ENCODE results near the gene SUPT3H. TPM values are rescaled to one million over a fixed set of nuclear protein-coding genes. Genes with fewer than 3 reads are reported as not detected.

Gene SUPT3H
- total and polyA plus RNA-seq, 4 experiments from 2014 or later, result 11.8 to 13.6 (median 12.6) TPM

DNA sequence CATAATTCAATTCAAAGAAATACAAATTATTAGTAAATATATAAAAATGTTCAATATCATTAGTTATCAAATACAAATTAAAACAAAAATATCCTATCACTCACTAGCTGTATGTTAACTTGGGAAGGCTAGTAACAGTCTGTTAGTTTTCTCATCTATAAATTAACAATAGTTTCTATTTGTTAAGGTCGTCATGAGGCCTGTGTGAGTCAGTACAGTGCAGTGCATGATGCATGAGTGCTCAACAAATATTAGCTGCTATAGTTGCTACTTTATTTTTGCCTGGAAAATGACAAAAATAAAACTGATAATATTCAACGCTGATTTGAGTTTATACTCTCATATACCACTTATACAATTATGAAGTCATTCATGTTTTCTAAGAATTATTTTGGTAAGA is 451.2 kb downstream of the SUPT3H start:
- H3K4me3 ChIP-seq (ENCODE audit: low read length in 2 of 2), result no peak overlapping the region
- Mint-ChIP-seq H3K4me3 (no peak overlapping the region), H3K4me1 (peaks cover 37 to 54% (median 46%) of the 10 kb centered on the region in 4 donors), H3K27ac (peak overlapping the region in 3 of 7 donors; percentile 46 to 54 (median 47)), H3K36me3 (peaks cover 9 to 16% of the 10 kb centered on the region in 2 donors), H3K27me3 (no peaks in the 10 kb centered on the region), H3K9me3 (peaks cover 0 to 5% (median 0%) of the 10 kb centered on the region in 8 donors)
- POLR2A ChIA-PET (ENCODE audit: partially characterized antibody), result interaction anchor here (2.0 kb wide), 1 partner anchor 10 kb away, joined by 6 read pairs; no protein-coding TSS in a partner anchor
- CTCF ChIA-PET (ENCODE audit: partially characterized antibody), result no interaction called here
- H3K27me3 ChIP-seq (ENCODE audit: insufficient read depth, low read length), result no peaks in the 10 kb centered on the region
- peaks cover 69% of the 10 kb centered on the region for H3K4me1 ChIP-seq (ENCODE audit: insufficient read depth, low read length)
- peak overlapping the region; percentile 13 for H3K27ac ChIP-seq (ENCODE audit: low read depth, low read length)
- H3K36me3 ChIP-seq (ENCODE audit: insufficient read depth, low read length), result no peaks in the 10 kb centered on the region
- H3K9me3 ChIP-seq (ENCODE audit: control insufficient read depth in 1 of 2, low read length in 2 of 2), result no peaks in the 10 kb centered on the region
- intact Hi-C loops (cut with micrococcal nuclease), result no loop called here
- no peak for DNase-seq

DNA sequence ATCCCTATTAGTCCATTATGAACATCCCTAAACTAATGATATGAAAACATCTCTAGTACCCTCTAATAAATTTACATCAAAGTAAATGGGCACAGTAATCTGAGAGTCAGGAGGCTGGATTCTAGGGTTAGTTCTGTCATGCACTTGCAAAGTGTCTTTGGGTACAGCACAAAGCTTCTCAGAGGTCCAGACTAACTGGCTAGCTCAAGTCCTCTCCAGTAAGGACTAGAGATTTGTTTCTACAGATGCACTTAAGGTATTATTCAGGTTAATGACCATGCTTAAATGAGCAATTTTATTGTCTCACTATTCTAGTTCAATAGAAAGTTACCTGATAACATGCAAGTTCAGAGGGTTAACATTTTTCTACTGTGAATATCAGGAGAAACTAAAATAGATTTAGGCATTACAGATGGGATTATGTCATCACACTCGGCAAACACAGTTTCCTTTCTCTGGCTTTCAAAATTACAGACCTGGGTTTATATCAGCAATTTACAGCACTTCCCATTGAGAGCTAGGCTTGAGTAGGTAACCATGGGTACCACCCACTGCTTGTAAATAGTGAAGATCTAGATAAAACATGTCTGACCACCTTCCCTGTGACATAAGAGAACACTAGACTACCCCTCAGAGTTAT is 452.5 kb downstream of the SUPT3H start:
- H3K4me1 ChIP-seq (ENCODE audit: insufficient read depth, low read length), result peaks cover 69% of the 10 kb centered on the region
- POLR2A ChIA-PET (ENCODE audit: partially characterized antibody), result interaction anchor here (0.5 to 1.2 kb wide), 3 partner anchors 52 to 497 kb away, joined by 3 read pairs; partner anchors contain the start of gene SUPT3H
- no peaks in the 10 kb centered on the region for H3K27me3 Mint-ChIP-seq
- intact Hi-C loops (cut with micrococcal nuclease), result loop anchor here (2.0 kb wide), 1 partner anchor 496 kb away; no protein-coding TSS in a partner anchor
- peak overlapping the region; percentile 8 to 64 (median 48) for H3K4me3 Mint-ChIP-seq
- H3K9me3 ChIP-seq (ENCODE audit: control insufficient read depth in 1 of 2, low read length in 2 of 2), result no peaks in the 10 kb centered on the region
- H3K4me3 ChIP-seq (ENCODE audit: low read length in 2 of 2), result no peak overlapping the region
- H3K9me3 Mint-ChIP-seq, result peaks cover 0 to 5% (median under 1%) of the 10 kb centered on the region in 8 donors
- no peaks in the 10 kb centered on the region for H3K27me3 ChIP-seq (ENCODE audit: insufficient read depth, low read length)
- H3K27ac Mint-ChIP-seq, result peak overlapping the region; percentile 83 to 95 (median 87)
- no peaks in the 10 kb centered on the region for H3K36me3 ChIP-seq (ENCODE audit: insufficient read depth, low read length)
- peak overlapping the region; percentile 72 for H3K27ac ChIP-seq (ENCODE audit: low read depth, low read length)
- peak; percentile 72 to 87 (median 82) for DNase-seq
- CTCF ChIA-PET (ENCODE audit: partially characterized antibody), result no interaction called here
- peaks cover 12 to 13% of the 10 kb centered on the region in 2 donors for H3K36me3 Mint-ChIP-seq
- peaks cover 37 to 53% (median 45%) of the 10 kb centered on the region in 4 donors for H3K4me1 Mint-ChIP-seq

DNA sequence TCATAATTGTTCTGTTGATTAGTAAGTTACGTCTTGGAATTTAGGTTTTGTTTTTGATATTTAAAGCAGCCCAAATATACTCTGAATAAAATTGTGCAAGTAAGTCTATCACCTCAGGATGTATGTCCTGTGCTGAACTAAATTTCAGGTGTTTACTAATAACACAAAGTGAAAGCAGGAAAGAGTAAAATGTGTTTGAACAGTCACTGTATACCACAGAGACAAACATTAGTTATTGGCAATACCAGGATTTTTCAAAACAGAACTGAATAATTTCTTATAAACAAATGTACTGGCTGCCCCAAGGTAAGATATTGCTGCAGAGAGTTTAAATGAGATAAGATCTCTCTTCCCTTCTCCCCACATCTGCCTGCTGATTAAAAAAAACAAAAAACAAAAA is 454.3 kb downstream of the SUPT3H start:
- peaks cover 38 to 63% (median 48%) of the 10 kb centered on the region in 4 donors for H3K4me1 Mint-ChIP-seq
- Histone ChIP-seq H3K4me1 (ENCODE audit: insufficient read depth, low read length) (peaks cover 60% of the 10 kb centered on the region), H3K9me3 (ENCODE audit: control insufficient read depth in 1 of 2, low read length in 2 of 2) (no peaks in the 10 kb centered on the region), H3K27ac (ENCODE audit: low read depth, low read length) (peak overlapping the region; percentile 72), H3K36me3 (ENCODE audit: insufficient read depth, low read length) (no peaks in the 10 kb centered on the region), H3K27me3 (ENCODE audit: insufficient read depth, low read length) (no peaks in the 10 kb centered on the region), H3K4me3 (ENCODE audit: low read length in 2 of 2) (no peak overlapping the region)
- POLR2A ChIA-PET (ENCODE audit: partially characterized antibody), result no interaction called here
- CTCF ChIA-PET (ENCODE audit: partially characterized antibody), result no interaction called here
- peak overlapping the region; percentile 79 to 93 (median 89) for H3K27ac Mint-ChIP-seq
- H3K27me3 Mint-ChIP-seq, result no peaks in the 10 kb centered on the region
- H3K4me3 Mint-ChIP-seq, result peak overlapping the region; percentile 28 to 83 (median 62)
- H3K36me3 Mint-ChIP-seq, result peaks cover 9 to 11% of the 10 kb centered on the region in 2 donors
- intact Hi-C loops (cut with micrococcal nuclease), result no loop called here
- DNase-seq, result peak in 2 of 5 donors; percentile 28 to 32
- H3K9me3 Mint-ChIP-seq, result peaks cover 0 to 4% (median under 1%) of the 10 kb centered on the region in 8 donors

DNA sequence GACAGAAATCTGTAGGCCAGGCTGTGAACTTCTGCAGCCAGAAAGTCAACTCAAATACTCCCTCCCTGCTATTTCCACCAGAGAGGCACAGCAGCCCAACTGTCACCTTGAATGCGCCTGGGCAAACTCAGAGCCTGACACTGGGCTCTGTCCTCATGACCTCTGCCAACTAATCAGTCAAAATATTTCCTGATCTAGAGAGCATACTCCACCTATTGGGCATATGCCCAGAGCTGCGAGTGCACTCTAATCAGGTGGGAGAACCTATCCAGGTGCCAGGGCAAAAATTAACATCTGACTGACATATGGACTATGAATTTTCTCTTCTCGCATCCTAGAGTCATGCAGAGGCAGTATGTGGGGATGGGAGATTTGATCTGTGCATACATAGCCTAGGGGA is 455.9 kb downstream of the SUPT3H start:
- peaks cover 5 to 6% of the 10 kb centered on the region in 2 donors for H3K36me3 Mint-ChIP-seq
- intact Hi-C loops (cut with micrococcal nuclease), result no loop called here
- Histone ChIP-seq H3K9me3 (ENCODE audit: control insufficient read depth in 1 of 2, low read length in 2 of 2) (no peaks in the 10 kb centered on the region), H3K4me3 (ENCODE audit: low read length in 2 of 2) (peak overlapping the region in 1 of 2 donors; percentile 4), H3K4me1 (ENCODE audit: insufficient read depth, low read length) (peaks cover 54% of the 10 kb centered on the region), H3K27me3 (ENCODE audit: insufficient read depth, low read length) (no peaks in the 10 kb centered on the region), H3K36me3 (ENCODE audit: insufficient read depth, low read length) (no peaks in the 10 kb centered on the region), H3K27ac (ENCODE audit: low read depth, low read length) (peak overlapping the region; percentile 33)
- ChIA-PET CTCF (ENCODE audit: partially characterized antibody) (no interaction called here), POLR2A (ENCODE audit: partially characterized antibody) (interaction anchor here (1.4 kb wide), 1 partner anchor 11 kb away, joined by 3 read pairs; no protein-coding TSS in a partner anchor)
- DNase-seq, result no peak
- H3K27ac Mint-ChIP-seq, result peak overlapping the region; percentile 68 to 93 (median 85)
- H3K9me3 Mint-ChIP-seq, result peaks cover 0 to 2% (median 0%) of the 10 kb centered on the region in 8 donors
- H3K4me3 Mint-ChIP-seq, result peak overlapping the region in 7 of 8 donors; percentile 39 to 86 (median 69)
- H3K4me1 Mint-ChIP-seq, result peaks cover 34 to 66% (median 44%) of the 10 kb centered on the region in 4 donors
- no peaks in the 10 kb centered on the region for H3K27me3 Mint-ChIP-seq

DNA sequence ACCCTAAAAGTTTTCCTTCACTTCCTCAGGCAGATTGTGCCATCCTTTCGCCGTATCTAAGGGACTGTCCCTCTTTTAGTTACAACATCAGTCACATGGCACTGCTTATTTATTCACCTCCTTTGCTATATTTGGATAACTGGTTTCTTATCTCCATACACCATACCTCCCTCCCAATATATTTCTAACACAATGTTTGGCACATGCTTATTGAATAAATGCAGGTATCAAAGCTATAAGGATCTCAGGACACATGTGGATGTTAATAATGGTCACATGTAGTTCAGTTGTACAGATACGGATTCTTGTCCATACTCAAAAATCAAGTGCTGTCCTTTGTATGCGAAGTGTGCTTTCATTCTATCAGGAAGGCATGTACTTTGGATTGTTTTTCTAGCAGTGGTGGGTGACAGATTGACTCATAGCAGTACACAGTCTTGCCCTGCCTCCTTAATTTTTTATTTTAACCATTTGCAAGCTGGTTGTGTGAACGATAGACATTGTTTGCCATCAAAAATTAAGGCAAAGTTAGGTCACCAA is 456.7 kb downstream of the SUPT3H start:
- Histone ChIP-seq H3K4me3 (ENCODE audit: low read length in 2 of 2) (no peak overlapping the region), H3K9me3 (ENCODE audit: control insufficient read depth in 1 of 2, low read length in 2 of 2) (no peaks in the 10 kb centered on the region), H3K27ac (ENCODE audit: low read depth, low read length) (peak overlapping the region; percentile 33), H3K27me3 (ENCODE audit: insufficient read depth, low read length) (no peaks in the 10 kb centered on the region), H3K4me1 (ENCODE audit: insufficient read depth, low read length) (peaks cover 54% of the 10 kb centered on the region), H3K36me3 (ENCODE audit: insufficient read depth, low read length) (no peaks in the 10 kb centered on the region)
- peak overlapping the region; percentile 43 to 93 (median 81) for H3K27ac Mint-ChIP-seq
- H3K4me1 Mint-ChIP-seq, result peaks cover 34 to 66% (median 44%) of the 10 kb centered on the region in 4 donors
- peak overlapping the region in 4 of 8 donors; percentile 43 to 86 (median 72) for H3K4me3 Mint-ChIP-seq
- ChIA-PET CTCF (ENCODE audit: partially characterized antibody) (no interaction called here), POLR2A (ENCODE audit: partially characterized antibody) (interaction anchor here (1.4 kb wide), 1 partner anchor 11 kb away, joined by 3 read pairs; no protein-coding TSS in a partner anchor)
- peaks cover 6 to 11% of the 10 kb centered on the region in 2 donors for H3K36me3 Mint-ChIP-seq
- intact Hi-C loops (cut with micrococcal nuclease), result no loop called here
- no peak for DNase-seq
- H3K27me3 Mint-ChIP-seq, result no peaks in the 10 kb centered on the region
- peaks cover 0 to 2% (median 0%) of the 10 kb centered on the region in 8 donors for H3K9me3 Mint-ChIP-seq

DNA sequence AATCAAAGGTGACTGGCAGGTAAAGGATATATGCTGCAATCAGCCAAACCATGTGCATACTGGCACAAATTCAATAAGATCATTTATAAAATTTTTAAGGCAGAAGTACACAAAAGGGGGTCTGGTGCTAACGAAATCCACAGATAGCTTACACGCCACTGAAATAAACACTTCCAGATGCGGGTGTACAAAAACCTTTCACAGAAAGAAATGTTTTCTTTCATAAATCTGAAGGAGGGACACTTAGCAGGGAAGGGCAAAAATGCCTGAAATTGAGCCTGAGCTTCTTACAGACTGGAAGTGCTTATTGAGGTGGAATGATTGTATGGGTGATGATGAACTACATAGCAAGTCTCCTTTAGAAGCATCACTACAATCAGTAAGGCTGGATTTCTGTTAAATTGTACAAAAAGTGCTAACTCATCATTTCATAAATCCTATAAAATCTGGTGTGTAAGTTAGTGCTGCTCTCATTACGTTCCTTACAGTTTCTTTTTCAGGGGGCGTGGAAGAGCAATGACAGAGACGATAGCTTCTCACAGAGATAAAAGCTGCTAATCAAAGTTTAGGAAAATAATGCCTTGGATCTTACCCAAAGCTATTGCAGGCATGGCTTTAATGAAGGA is 458.9 kb downstream of the SUPT3H start:
- H3K27me3 Mint-ChIP-seq, result no peaks in the 10 kb centered on the region
- peaks cover 27 to 47% (median 32%) of the 10 kb centered on the region in 4 donors for H3K4me1 Mint-ChIP-seq
- CTCF ChIA-PET (ENCODE audit: partially characterized antibody), result no interaction called here

DNA sequence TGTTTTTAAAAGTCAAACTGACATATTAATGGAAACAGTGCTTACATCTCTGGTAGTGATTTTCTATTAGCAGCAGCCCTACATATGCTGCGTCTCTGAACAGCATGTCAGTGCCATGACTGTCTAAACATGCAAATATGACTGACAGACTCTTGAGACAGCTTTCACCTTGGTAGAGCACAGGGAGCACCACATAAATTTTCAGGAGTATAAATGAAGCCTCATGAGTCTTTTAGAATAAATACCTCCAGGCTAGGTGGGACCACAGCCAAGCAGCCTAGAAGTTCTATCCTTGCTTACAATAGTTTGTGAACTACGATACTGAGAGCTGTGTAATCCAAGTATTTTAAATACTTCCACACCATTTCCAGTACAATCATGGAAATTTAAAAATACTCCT is 460.3 kb downstream of the SUPT3H start:
- Mint-ChIP-seq H3K4me3 (no peak overlapping the region), H3K4me1 (peaks cover 17 to 34% (median 21%) of the 10 kb centered on the region in 4 donors), H3K36me3 (peaks cover 27 to 33% of the 10 kb centered on the region in 2 donors), H3K9me3 (peaks cover 0 to 2% (median 0%) of the 10 kb centered on the region in 8 donors), H3K27ac (no peak overlapping the region), H3K27me3 (no peaks in the 10 kb centered on the region)
- intact Hi-C loops (cut with micrococcal nuclease), result no loop called here
- peaks cover 21% of the 10 kb centered on the region for H3K4me1 ChIP-seq (ENCODE audit: insufficient read depth, low read length)
- ChIA-PET CTCF (ENCODE audit: partially characterized antibody) (no interaction called here), POLR2A (ENCODE audit: partially characterized antibody) (interaction anchor here (2.6 kb wide), 1 partner anchor 15 kb away, joined by 9 read pairs; no protein-coding TSS in a partner anchor)
- H3K27me3 ChIP-seq (ENCODE audit: insufficient read depth, low read length), result no peaks in the 10 kb centered on the region
- H3K36me3 ChIP-seq (ENCODE audit: insufficient read depth, low read length), result no peaks in the 10 kb centered on the region
- H3K9me3 ChIP-seq (ENCODE audit: control insufficient read depth in 1 of 2, low read length in 2 of 2), result no peaks in the 10 kb centered on the region
- H3K27ac ChIP-seq (ENCODE audit: low read depth, low read length), result no peak overlapping the region
- no peak overlapping the region for H3K4me3 ChIP-seq (ENCODE audit: low read length in 2 of 2)
- no peak for DNase-seq

More for the DNA sequence above, 458.9 kb downstream of the SUPT3H start:
- peak overlapping the region in 1 of 8 donors; percentile 25 for H3K4me3 Mint-ChIP-seq
- peaks cover 19 to 28% of the 10 kb centered on the region in 2 donors for H3K36me3 Mint-ChIP-seq
- no peak overlapping the region for H3K4me3 ChIP-seq (ENCODE audit: low read length in 2 of 2)
- no peak overlapping the region for H3K27ac ChIP-seq (ENCODE audit: low read depth, low read length)
- POLR2A ChIA-PET (ENCODE audit: partially characterized antibody), result interaction anchor here (0.8 to 2.6 kb wide), 2 partner anchors 10 to 14 kb away, joined by 3 to 9 read pairs; no protein-coding TSS in a partner anchor
- peaks cover 33% of the 10 kb centered on the region for H3K4me1 ChIP-seq (ENCODE audit: insufficient read depth, low read length)
- H3K9me3 ChIP-seq (ENCODE audit: control insufficient read depth in 1 of 2, low read length in 2 of 2), result no peaks in the 10 kb centered on the region
- peak overlapping the region in 1 of 7 donors; percentile 14 for H3K27ac Mint-ChIP-seq
- intact Hi-C loops (cut with micrococcal nuclease), result no loop called here
- DNase-seq, result no peak
- no peaks in the 10 kb centered on the region for H3K27me3 ChIP-seq (ENCODE audit: insufficient read depth, low read length)
- peaks cover 0 to 2% (median 0%) of the 10 kb centered on the region in 8 donors for H3K9me3 Mint-ChIP-seq
- H3K36me3 ChIP-seq (ENCODE audit: insufficient read depth, low read length), result no peaks in the 10 kb centered on the region
